Activated CD8-positive, alpha-beta T cell treated with anti-CD3 and anti-CD28 coated beads for 36 hours (primary cell): ENCODE measurements around the gene DPEP2. TPM values are rescaled to one million over a fixed set of nuclear protein-coding genes. Genes with fewer than 3 reads are reported as not detected.
"Not testable (repeated sequence)": the region's sequence is repeated elsewhere in the genome, so short reads cannot be mapped to it uniquely, and the experiment has no call there.

Source experiments
- ATAC-seq: fragments of 200-7000 bp; cut with Tn5 transposase; one replicate; pipeline ENCODE4 v1.10.0; 2021; ENCODE audit warnings: mild to moderate bottlenecking, moderate library complexity
- CTCF ChIA-PET: fragments of 350-600 bp; sonication (Branson Sonifier 250); formaldehyde crosslinking; loops from one replicate; lab custom pipeline; 2021; ENCODE audit warnings: antibody characterized with exemption; lab: Charles Lee
- POLR2A ChIA-PET: fragments of 350-600 bp; sonication (Branson Sonifier 250); formaldehyde crosslinking; loops from one replicate; lab custom pipeline; 2021; ENCODE audit warnings: antibody characterized with exemption; lab: Charles Lee
- DNase-seq: peaks from one replicate; pipeline ENCODE4 v3.0.0-alpha.2; 2020
- H3K27ac Mint-ChIP-seq: one replicate; pipeline ENCODE4 v1.8.0; 2021; ENCODE audit warnings: mild to moderate bottlenecking, mixed read lengths
- H3K27me3 Mint-ChIP-seq: one replicate; pipeline ENCODE4 v1.8.0; 2021; ENCODE audit warnings: mixed read lengths
- H3K36me3 Mint-ChIP-seq: one replicate; pipeline ENCODE4 v1.8.0; 2021; ENCODE audit warnings: low read depth, mixed read lengths
- H3K4me1 Mint-ChIP-seq: one replicate; pipeline ENCODE4 v1.8.0; 2021; ENCODE audit warnings: low read depth, mixed read lengths
- H3K4me3 Mint-ChIP-seq: one replicate; pipeline ENCODE4 v1.8.0; 2021; ENCODE audit warnings: mild to moderate bottlenecking, moderate library complexity, mixed read lengths
- H3K9me3 Mint-ChIP-seq: one replicate; pipeline ENCODE4 v1.8.0; 2021; ENCODE audit warnings: mixed read lengths
- CTCF ChIP-seq: fragments of 200-600 bp; IDR thresholded peaks from one replicate; pipeline ENCODE4 v1.8.0; 2022; ENCODE audit warnings: antibody characterized with exemption, mild to moderate bottlenecking
- intact Hi-C: fragments of 100-400 bp; cut with micrococcal nuclease; formaldehyde crosslinking; loops from one replicate; pipeline ENCODE4 v1.10.0; 2022
- total RNA-seq, 2 experiments: library from RNA; stranded (reverse); gene quantifications; one replicate each; pipeline ENCODE4 v1.2.3, GENCODE V29; 2021

DPEP2 gene
- total RNA-seq, 2 experiments from 2014 or later = 2.9 TPM

DNA sequence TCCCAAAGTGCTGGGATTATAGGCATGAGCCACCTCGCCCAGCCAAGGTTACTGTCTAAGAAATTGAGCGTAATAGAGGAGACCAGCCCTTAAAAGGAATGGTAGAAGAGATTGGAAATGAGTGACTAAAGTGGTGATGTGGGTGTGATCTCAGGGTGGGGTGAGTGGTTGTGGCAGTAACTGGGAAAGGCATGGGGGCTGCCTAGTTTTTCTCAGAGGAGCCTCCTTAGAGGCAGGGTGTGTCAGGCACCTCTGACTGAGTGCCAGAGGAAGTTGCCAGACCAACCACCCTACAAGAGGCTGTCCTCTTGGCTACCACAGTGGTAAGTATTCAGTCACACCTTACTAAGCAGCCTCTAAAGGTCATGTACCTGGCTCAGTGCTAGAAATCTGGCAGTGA, 32.7 kb upstream of the DPEP2 start:
- no peaks in the 10 kb centered on the region for H3K9me3 Mint-ChIP-seq
- no peak overlapping the region for H3K27ac Mint-ChIP-seq
- no peaks in the 10 kb centered on the region for H3K27me3 Mint-ChIP-seq
- peaks cover 12% of the 10 kb centered on the region for H3K4me1 Mint-ChIP-seq
- no peak overlapping the region for H3K4me3 Mint-ChIP-seq
- TF ChIP-seq CTCF = no peak
- DNase-seq (peak; percentile 12), ATAC-seq (peak; percentile 82)
- intact Hi-C loops = no loop called here
- CTCF ChIA-PET = interaction anchor here (2.1 kb wide), 1 partner anchor 9 kb away, joined by 6 read pairs; no protein-coding TSS in a partner anchor
- POLR2A ChIA-PET = interaction anchor here (1.0 kb wide), 1 partner anchor 19 kb away, joined by 3 read pairs; no protein-coding TSS in a partner anchor
- peaks cover 23% of the 10 kb centered on the region for H3K36me3 Mint-ChIP-seq

GRCh38 chr16:68030108-68030507, 30.8 kb upstream of the DPEP2 start:
- DNase-seq, ATAC-seq, H3K27me3 Mint-ChIP-seq, H3K27ac Mint-ChIP-seq, H3K9me3 Mint-ChIP-seq, H3K4me1 Mint-ChIP-seq, H3K4me3 Mint-ChIP-seq, intact Hi-C loops: not testable (repeated sequence)
- ChIA-PET POLR2A (interaction anchor here (0.8 kb wide), 1 partner anchor 9 kb away, joined by 3 read pairs; no protein-coding TSS in a partner anchor), CTCF (interaction anchor here (0.7 to 1.0 kb wide), 3 partner anchors 11 to 49 kb away, joined by 3 read pairs; no protein-coding TSS in a partner anchor)
- H3K36me3 Mint-ChIP-seq = peaks cover 28% of the 10 kb centered on the region

DNA sequence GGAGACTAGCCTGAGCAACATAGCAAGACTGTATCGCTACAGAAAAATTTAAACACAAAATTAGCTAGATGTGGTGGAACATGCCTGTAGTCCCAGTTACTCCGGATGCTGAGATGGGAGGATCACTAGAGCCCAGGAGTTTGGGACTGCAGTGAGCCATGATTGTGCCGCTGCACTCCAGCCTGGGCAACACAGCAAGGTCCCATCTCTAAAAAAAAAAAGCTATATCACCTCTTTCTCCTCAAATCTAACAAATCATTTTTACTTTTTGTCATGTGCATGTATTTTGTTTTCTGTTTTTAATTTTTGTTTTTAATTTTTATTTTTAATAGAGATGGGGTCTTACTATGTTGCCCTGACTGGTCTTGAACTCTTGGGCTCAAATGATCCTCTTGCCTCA, 29.7 kb upstream of the DPEP2 start:
- Mint-ChIP-seq H3K36me3 (peaks cover 27% of the 10 kb centered on the region), H3K27ac (no peak overlapping the region), H3K4me1 (peaks cover 14% of the 10 kb centered on the region), H3K9me3 (no peaks in the 10 kb centered on the region), H3K4me3 (no peak overlapping the region), H3K27me3 (no peaks in the 10 kb centered on the region)
- TF ChIP-seq CTCF = no peak
- DNase-seq (no peak), ATAC-seq (no peak)
- intact Hi-C loops = no loop called here
- POLR2A ChIA-PET = interaction anchor here (1.0 to 1.3 kb wide), 3 partner anchors 85 to 167 kb away, joined by 3 to 4 read pairs (median 3); partner anchors contain the start of genes LCAT and PSMB10
- CTCF ChIA-PET = interaction anchor here (1.0 to 9.2 kb wide), 4 partner anchors 12 to 212 kb away, joined by 3 to 61 read pairs (median 8); no protein-coding TSS in a partner anchor

DNA sequence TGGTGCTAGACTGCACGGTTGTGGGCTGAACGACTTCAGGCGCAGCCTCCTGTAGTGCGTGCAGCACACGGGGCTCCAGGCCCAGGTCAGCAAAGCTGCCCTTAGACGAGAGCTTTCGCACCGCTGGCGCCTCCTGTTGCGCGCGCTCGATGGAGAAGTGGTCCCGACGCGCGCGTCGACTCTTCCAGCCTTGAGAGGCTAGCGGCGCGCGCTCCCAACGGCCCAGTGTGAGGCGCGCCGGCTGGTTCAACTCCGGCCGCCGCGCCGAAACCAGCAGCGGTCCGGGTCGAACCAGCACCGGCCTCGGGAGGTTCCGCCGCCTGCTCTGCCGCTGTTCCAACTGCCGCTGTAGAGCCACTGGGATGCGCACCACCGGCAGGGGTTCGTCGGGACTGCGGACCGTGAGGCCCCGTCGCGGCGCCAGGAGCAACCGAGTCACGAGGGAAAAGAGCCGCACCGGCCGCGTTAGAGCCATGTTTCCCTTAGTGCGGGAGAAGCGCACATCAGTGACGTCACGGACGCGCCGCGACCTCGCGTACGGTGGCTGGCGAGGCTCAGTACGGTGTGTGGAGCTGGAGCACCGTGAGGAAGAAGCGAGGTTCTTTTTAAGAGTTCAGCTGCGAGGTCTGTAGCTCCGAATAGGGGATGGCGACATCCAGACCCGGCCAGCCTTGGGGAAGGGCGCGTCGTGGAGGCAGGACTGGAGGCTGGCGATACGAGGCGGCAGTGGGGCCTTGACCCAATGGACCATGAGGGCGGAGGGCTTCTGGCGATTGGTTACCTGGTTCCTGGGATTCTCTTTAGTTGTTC, 23.6 kb upstream of the DPEP2 start, which contains the start of the genes DDX28 and DUS2:
DDX28 (minus strand) TSS at position 505 of the 810 bp plus-strand sequence; CDS start at position 475, 30 bp downstream.
DUS2 (plus strand) TSS at position 557 of the 810 bp plus-strand sequence. CDS start 14,740 bp downstream, outside the sequence.
- intact Hi-C loops = no loop called here
- H3K27ac Mint-ChIP-seq = peak within 1 kb of the TSS; percentile 96
- peaks cover 40% of the 10 kb centered on the region for H3K36me3 Mint-ChIP-seq
- peak within 1 kb of the TSS; percentile 87 for H3K4me3 Mint-ChIP-seq
- H3K4me1 Mint-ChIP-seq = peaks cover 23% of the 10 kb centered on the region
- no peaks in the 10 kb centered on the region for H3K27me3 Mint-ChIP-seq
- ATAC-seq (peak; percentile 93), DNase-seq (peak; percentile 95)
- ChIA-PET POLR2A (interaction anchor here (0.6 to 3.2 kb wide), 37 partner anchors 10 to 305 kb away, joined by 3 to 26 read pairs (median 4); partner anchors contain the start of genes DPEP2, NFATC3, PSMB10 and SLC12A4), CTCF (interaction anchor here (0.8 to 9.2 kb wide), 12 partner anchors 9 to 205 kb away, joined by 3 to 61 read pairs (median 4); partner anchors contain the start of genes DPEP2 and NRN1L)
- TF ChIP-seq CTCF = no peak
- H3K9me3 Mint-ChIP-seq = no peaks in the 10 kb centered on the region

GRCh38 chr16:68022278-68022727, 23.0 kb upstream of the DPEP2 start:
- ChIA-PET CTCF (interaction anchor here (0.8 to 9.2 kb wide), 12 partner anchors 9 to 138 kb away, joined by 3 to 61 read pairs (median 4); partner anchors contain the start of genes DPEP2 and NRN1L), POLR2A (interaction anchor here (0.7 to 3.2 kb wide), 20 partner anchors 10 to 86 kb away, joined by 3 to 26 read pairs (median 6); partner anchors contain the start of genes NFATC3, PSMB10 and SLC12A4)
- DNase-seq (no peak), ATAC-seq (no peak)
- H3K9me3 Mint-ChIP-seq = no peaks in the 10 kb centered on the region
- no peaks in the 10 kb centered on the region for H3K27me3 Mint-ChIP-seq
- TF ChIP-seq CTCF = no peak
- H3K4me3 Mint-ChIP-seq = peak overlapping the region; percentile 87
- H3K36me3 Mint-ChIP-seq = peaks cover 34% of the 10 kb centered on the region
- intact Hi-C loops = no loop called here
- peaks cover 23% of the 10 kb centered on the region for H3K4me1 Mint-ChIP-seq
- peak overlapping the region; percentile 96 for H3K27ac Mint-ChIP-seq
